ENCODE measurements around the gene SSH3. TPM values are rescaled to one million over a fixed set of nuclear protein-coding genes. Genes with fewer than 3 reads are reported as not detected.

The SSH3 gene
- total and polyA plus RNA-seq, 10 donors, result 4.3 to 31.8 (median 19.7) TPM

GRCh38 chr11:67309661-67310061, 6.3 kb downstream of the SSH3 start:
- Histone ChIP-seq H3K27ac (no peak overlapping the region), H3K9me3 (no peaks in the 10 kb centered on the region), H3K4me3 (no peak overlapping the region), H3K27me3 (replicated peaks in 1 of 7) (no peaks in the 10 kb centered on the region), H3K4me1 (peaks cover 1 to 50% (median 18%) of the 10 kb centered on the region in 6 donors), H3K36me3 (peaks cover 0 to 54% (median 18%) of the 10 kb centered on the region in 6 donors)
- 93 to 96% (median 95%) methylated on average over 5 to 14 of the region's 14 CpGs for WGBS, 5 donors
- no peak for DNase-seq
- intact Hi-C loops (cut with DNase I; ENCODE audit: low total_unique reads), result no loop called here
- no peak for TF ChIP-seq CTCF (IDR thresholded peaks at IDR 0.05 in 8 of 11, conservative IDR thresholded peaks at IDR 0.05 in 3 of 11)
- TF ChIP-seq POLR2AphosphoS5 (IDR thresholded peaks at IDR 0.05), result peak in 1 of 3 donors; percentile 15

GRCh38 chr11:67310246-67311050, 7.1 kb downstream of the SSH3 start:
- 86 to 94% (median 87%) methylated on average over 11 to 19 of the region's 19 CpGs for WGBS, 5 donors
- DNase-seq, result peak; percentile 73
- peaks cover 0 to 54% (median 18%) of the 10 kb centered on the region in 6 donors for H3K36me3 ChIP-seq
- peaks cover 0 to 42% (median 15%) of the 10 kb centered on the region in 6 donors for H3K4me1 ChIP-seq
- H3K27me3 ChIP-seq (replicated peaks in 1 of 7), result no peaks in the 10 kb centered on the region
- intact Hi-C loops (cut with DNase I; ENCODE audit: low total_unique reads), result no loop called here
- H3K4me3 ChIP-seq, result no peak overlapping the region
- H3K9me3 ChIP-seq, result no peaks in the 10 kb centered on the region
- peak overlapping the region in 2 of 8 donors; percentile 75 to 81 for H3K27ac ChIP-seq
- no peak for TF ChIP-seq CTCF (IDR thresholded peaks at IDR 0.05 in 8 of 11, conservative IDR thresholded peaks at IDR 0.05 in 3 of 11)
- no peak for TF ChIP-seq POLR2AphosphoS5 (IDR thresholded peaks at IDR 0.05)
- no peak for TF ChIP-seq POLR2A (IDR thresholded peaks at IDR 0.05)

- Histone ChIP-seq H3K9me3 (no peaks in the 10 kb centered on the region), H3K36me3 (peaks cover 0 to 54% (median 18%) of the 10 kb centered on the region in 6 donors), H3K27me3 (replicated peaks in 1 of 7) (no peaks in the 10 kb centered on the region), H3K4me1 (peaks cover 0 to 38% (median 15%) of the 10 kb centered on the region in 6 donors), H3K4me3 (no peak overlapping the region), H3K27ac (peak overlapping the region in 4 of 8 donors; percentile 32 to 81 (median 74))
- intact Hi-C loops (cut with DNase I; ENCODE audit: low total_unique reads), result no loop called here
- 82 to 87% (median 87%) methylated on average over 18 of the region's 18 CpGs for WGBS, 5 donors
- peak; percentile 72 for DNase-seq
- TF ChIP-seq POLR2A (IDR thresholded peaks at IDR 0.05) (no peak), CTCF (IDR thresholded peaks at IDR 0.05 in 8 of 11, conservative IDR thresholded peaks at IDR 0.05 in 3 of 11) (no peak), POLR2AphosphoS5 (IDR thresholded peaks at IDR 0.05) (no peak)
Observed at GRCh38 chr11:67311051-67311555, 7.8 kb downstream of the SSH3 start.

- Histone ChIP-seq H3K9me3 (no peaks in the 10 kb centered on the region), H3K4me3 (no peak overlapping the region), H3K36me3 (peaks cover 0 to 54% (median 18%) of the 10 kb centered on the region in 6 donors), H3K27me3 (replicated peaks in 1 of 7) (no peaks in the 10 kb centered on the region), H3K4me1 (peaks cover 4 to 43% (median 19%) of the 10 kb centered on the region in 6 donors), H3K27ac (peak overlapping the region in 5 of 8 donors; percentile 72 to 81 (median 75))
- 88 to 91% (median 90%) methylated on average over 14 to 15 of the region's 15 CpGs for WGBS, 5 donors
- intact Hi-C loops (cut with DNase I; ENCODE audit: low total_unique reads), result no loop called here
- peak; percentile 77 for DNase-seq
- TF ChIP-seq POLR2A (IDR thresholded peaks at IDR 0.05) (no peak), POLR2AphosphoS5 (IDR thresholded peaks at IDR 0.05) (peak in 1 of 3 donors; percentile 17)
Observed at GRCh38 chr11:67311556-67312082, 8.3 kb downstream of the SSH3 start.

Data from spleen (tissue), 11 donors.